Stimulated activated CD4-positive, alpha-beta T cell treated with anti-CD3 and anti-CD28 coated beads, TNF-alpha, amount 100 ng/mL, for 48 hours (primary cell): ENCODE measurements around the gene MAP4K3.
"Not testable (repeated sequence)": the region's sequence is repeated elsewhere in the genome, so short reads cannot be mapped to it uniquely, and the experiment has no call there.

Source experiments
- DNase-seq, 3 donors: peaks; one replicate each; pipeline ENCODE4 v3.0.0-alpha.2; 2020; ENCODE audit warnings: low read depth in 3 of 3

The MAP4K3 gene

DNA sequence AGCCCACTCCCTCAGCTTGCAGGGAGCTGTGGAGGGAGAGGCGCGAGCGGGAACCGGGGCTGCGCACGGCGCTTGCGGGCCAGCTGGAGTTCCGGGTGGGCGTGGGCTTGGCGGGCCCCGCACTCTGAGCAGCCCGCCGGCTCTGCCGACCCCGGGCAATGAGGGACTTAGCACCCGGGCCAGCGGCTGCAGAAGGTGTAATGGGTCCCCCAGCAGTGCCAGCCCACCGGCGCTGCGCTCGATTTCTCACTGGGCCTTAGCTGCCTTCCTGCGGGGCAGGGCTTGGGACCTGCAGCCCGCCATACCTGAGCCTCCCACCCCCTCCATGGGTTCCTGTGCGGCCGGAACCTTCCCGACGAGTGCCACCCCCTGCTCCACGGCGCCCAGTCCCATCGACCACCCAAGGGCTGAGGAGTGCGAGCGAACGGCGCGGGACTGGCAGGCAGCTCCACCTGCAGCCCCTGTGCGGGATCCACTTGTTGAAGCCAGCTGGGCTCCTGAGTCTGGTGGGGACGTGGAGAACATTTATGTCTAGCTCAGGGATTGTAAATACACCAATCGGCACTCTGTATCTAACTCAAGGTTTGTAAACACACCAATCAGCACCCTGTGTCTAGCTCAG is 192.7 kb downstream of the MAP4K3 start:
- DNase-seq = not testable (repeated sequence)

DNA sequence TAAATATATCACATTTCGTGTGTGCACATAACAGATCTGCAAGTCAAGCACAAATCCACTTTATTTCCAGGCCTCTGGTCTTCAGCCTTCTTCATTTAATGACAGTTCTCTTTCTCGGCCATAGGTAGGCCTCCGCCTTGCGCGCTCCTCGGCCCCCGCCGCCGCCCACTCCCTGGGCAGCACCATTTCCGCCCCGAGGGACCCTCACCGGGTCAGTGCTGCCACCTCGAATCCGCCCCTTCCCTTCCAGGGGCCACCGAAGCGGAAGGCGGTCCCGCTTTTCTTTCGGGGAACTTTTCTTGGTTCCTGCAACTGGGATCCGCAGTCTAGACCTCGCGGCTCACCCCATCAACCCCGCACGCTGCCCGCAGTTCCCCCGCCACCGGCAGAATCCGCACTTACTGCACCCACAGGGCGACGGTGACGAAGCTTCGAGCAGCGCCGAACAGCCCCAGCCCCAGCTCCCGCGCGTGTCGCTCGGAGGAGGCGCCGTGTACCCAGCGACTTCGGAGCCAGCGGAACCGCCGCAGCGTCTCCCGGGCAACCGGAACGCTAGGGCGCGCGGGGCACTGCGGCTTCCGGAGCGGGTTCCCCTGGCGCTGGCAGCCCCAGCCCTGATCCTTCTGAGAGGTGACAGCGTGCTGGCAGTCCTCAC is 193.5 kb downstream of the MAP4K3 start, which contains the start of gene CDKL4:
TSS of gene CDKL4 (minus strand) at position 502 of the 655 bp plus-strand sequence.
- DNase-seq = no peak

GRCh38 chr2:39241588-39241987 is 195.5 kb downstream of the MAP4K3 start:
- no peak for DNase-seq

DNA sequence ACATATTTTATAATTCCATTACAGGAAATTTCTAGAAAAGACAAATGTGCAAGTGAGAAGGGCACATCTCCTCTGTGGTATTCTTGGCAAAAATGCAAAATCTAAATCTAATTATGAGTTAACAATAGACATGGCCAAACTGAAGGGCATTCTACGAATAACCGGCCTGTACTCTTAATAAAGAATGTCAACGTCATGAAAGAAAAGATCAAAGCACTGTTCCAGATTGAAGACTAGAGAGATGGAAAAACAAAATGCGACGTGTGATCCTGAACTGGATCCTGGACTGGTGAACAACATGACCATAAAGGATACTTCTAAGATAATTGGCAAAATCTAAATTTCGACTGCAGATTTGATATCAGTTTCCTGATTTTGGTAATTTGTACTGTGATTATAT is 196.3 kb downstream of the MAP4K3 start:
- no peak for DNase-seq

GRCh38 chr2:39234754-39235153 is 202.3 kb downstream of the MAP4K3 start:
- DNase-seq = no peak

GRCh38 chr2:39232141-39232540 is 204.9 kb downstream of the MAP4K3 start:
- no peak for DNase-seq

- no peak for DNase-seq
Measured at GRCh38 chr2:39228413-39229209, 208.5 kb downstream of the MAP4K3 start.

- DNase-seq = peak; percentile 54 to 78 (median 74)
Measured at GRCh38 chr2:39227628-39228412, 209.3 kb downstream of the MAP4K3 start.

- no peak for DNase-seq
Measured at GRCh38 chr2:39225567-39225966, 211.5 kb downstream of the MAP4K3 start.

- DNase-seq = no peak
Measured at GRCh38 chr2:39223909-39224308, 213.2 kb downstream of the MAP4K3 start.

DNA sequence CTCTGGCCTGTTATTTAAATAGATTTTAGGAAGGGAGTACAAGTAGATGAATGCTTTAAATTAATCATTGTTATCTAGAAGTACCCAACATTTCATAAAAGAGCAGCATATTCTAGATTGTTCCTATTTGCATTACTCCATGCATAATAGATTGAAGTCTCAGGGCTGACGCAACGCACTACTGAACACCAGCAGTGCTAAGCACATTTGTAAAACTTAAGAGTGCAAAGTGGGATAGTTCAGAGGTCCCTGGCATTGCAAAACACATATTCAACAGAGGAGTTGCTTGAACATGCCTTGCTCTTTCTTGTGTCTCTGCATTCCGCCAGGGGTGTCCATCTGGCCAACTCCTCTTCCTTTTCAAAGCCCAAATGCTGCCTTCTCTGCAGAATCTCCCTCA is 215.6 kb downstream of the MAP4K3 start:
- no peak for DNase-seq

DNA sequence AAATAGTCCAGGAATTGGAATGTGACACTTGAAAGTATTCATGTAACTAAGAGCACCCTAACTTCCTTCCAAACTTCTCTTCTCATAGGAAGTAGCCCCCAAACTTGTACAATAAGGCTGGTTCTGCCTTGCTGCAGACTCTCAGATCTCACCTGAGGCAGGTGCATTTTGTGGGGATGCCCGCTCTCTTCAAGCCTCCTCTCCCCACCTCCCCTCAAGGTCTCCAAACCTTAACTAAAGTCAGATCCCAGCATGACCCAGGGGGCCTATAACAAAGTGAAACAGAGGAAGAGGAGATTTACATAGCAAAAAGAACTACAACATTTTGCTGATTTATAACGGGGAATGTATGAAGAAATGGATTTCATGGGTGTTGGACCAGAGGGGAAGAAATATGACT is 216.9 kb downstream of the MAP4K3 start:
- no peak for DNase-seq

GRCh38 chr2:39218391-39218790 is 218.7 kb downstream of the MAP4K3 start:
- DNase-seq = no peak

DNA sequence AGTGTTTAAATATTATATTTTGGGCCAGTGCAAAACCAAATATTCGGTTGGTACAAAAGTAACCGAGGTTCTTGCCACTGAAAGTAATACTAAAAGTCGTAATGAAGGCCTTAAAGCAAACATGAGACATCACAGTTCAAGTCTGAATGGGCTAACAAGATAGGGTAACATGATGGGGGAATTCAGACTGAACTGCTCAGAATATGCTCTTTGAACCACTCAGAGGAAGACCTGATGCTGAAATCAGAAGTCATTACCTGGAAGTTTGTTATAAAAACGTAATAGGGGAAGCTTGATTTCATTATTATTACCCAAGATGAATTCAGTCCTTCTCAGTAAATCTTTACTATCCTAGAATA is 219.9 kb downstream of the MAP4K3 start:
- DNase-seq = no peak

DNA sequence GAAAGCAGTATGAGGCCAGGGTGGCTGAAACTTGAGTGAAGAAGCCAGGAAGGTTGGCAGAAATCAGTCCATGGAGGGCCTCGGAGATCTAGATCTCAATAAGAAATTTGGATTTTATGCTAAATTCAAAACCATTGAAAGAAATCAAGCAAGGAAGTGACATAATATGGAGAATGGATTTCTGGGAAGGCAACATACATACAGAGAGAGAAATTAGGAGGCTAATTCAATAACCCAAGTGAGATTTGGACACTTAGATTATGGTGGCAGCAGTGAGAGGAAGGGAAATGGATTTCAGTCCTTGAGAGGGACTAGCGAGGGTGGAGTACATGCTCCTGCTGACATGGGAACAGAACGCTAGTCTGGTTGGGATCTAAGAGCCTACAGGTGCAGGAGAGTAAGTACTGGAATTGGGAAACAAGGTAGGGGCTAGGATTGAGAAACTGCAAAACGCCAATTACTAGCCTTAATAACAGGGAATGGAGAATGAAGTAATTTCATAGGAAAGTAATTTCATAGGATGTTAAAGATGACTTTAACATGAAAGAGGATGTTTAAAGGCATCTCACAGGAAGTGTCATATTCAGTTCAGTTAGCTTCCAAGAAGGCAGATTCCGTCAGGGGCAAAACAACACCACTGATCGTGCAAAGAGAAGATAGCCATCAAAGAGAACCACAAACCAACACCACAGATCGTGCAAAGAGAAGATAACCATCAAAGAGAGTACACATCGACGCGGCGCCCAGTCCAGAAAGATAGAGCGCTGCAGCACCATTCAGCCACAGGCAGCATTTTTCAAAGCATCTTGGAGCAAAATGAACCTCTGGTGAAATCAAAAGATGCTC is 220.5 kb downstream of the MAP4K3 start:
- DNase-seq = peak; percentile 43 to 54 (median 48)

- no peak for DNase-seq
Measured at GRCh38 chr2:39215545-39215944, 221.5 kb downstream of the MAP4K3 start.

GRCh38 chr2:39213015-39213414 is 224.1 kb downstream of the MAP4K3 start:
- no peak for DNase-seq

DNA sequence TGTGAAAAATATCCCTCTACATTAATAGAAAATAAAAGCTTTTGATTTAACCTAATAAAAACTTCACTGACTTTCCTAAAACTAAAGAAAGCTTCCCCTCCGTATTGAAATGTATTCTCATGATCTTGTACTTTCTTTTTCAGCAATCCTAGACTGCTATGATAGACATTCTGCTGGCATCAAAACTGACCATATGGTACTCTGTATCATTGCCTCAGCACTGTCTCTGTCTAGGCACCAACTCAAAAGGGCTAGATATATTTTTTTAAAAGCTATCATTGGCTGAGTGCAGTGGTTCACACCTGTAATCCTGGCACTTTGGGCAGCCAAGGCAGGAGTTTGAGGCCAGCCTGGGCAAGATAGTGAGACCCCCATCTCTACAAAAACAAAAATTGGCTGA is 226.2 kb downstream of the MAP4K3 start:
- no peak for DNase-seq

DNA sequence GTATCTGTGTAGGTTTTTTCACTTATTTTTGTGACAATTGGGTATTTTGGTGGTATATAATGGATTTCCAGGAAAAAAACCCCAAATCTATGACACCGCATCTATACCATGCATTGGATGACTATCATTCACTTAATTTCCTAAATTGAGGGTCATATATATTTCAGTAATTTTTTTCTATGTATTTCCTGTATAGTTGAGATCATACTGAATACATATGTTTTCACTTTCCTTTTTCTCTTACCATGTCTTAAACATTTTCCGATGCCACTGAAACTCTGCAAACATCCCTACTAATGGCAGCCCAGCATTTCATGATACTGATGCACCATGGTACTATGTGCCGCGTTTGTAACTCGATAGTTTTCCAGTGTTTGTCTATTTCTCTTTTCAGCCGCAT is 233.7 kb downstream of the MAP4K3 start:
- no peak for DNase-seq

- DNase-seq = no peak
Measured at GRCh38 chr2:39202639-39203369, 234.3 kb downstream of the MAP4K3 start.
